ENCODE measurements around the gene SARM1. TPM values are rescaled to one million over a fixed set of nuclear protein-coding genes. Genes with fewer than 3 reads are reported as not detected.

The SARM1 gene
- total RNA-seq, 4 donors from 2014 or later: 5.3 to 24.4 (median 17.2) TPM

- intact Hi-C loops (cut with DNase I; ENCODE audit: low total_unique reads): no loop called here
- TF ChIP-seq POLR2A (IDR thresholded peaks at IDR 0.05) (no peak), CTCF (IDR thresholded peaks at IDR 0.05) (no peak)
- DNase-seq: no peak
- Histone ChIP-seq H3K27ac (no peak overlapping the region), H3K4me1 (no peaks in the 10 kb centered on the region), H3K9me3 (no peaks in the 10 kb centered on the region), H3K36me3 (no peaks in the 10 kb centered on the region), H3K4me3 (no peak overlapping the region), H3K27me3 (no peaks in the 10 kb centered on the region)
These were observed 78.4 kb downstream of the SARM1 start for GRCh38 chr17:28449859-28450258.

Small RNA genes lying within 50 kb of the gene (microRNA-seq; reads per million reads assigned to microRNA genes)
- not detected for gene MIR4723 (ENCODE audit: borderline microRNAs expressed, borderline replicate concordance)

Other genes starting within 250 kb of the SARM1 start
- 10 to 100 TPM in 2 of 4 donors, 1 to 10 TPM in 2; 1.5 to 17.9 (median 10.4) TPM for gene TMEM97, start 52.5 kb upstream of the SARM1 start, total RNA-seq
- 100 to 1,000 TPM in 1 of 4 donors, 10 to 100 TPM in 3; 30.5 to 241 (median 59.1) TPM for gene IFT20, start 36.2 kb upstream of the SARM1 start, total RNA-seq
- gene TNFAIP1, start 35.9 kb upstream of the SARM1 start, total RNA-seq: 10 to 100 TPM; 18.2 to 67.1 (median 38.4) TPM
- 10 to 100 TPM; 37.7 to 53.0 (median 41.2) TPM for gene POLDIP2, start 14.2 kb upstream of the SARM1 start, total RNA-seq
- gene SEBOX, start 6.5 kb upstream of the SARM1 start, total RNA-seq: not detected
- gene VTN, start 1.4 kb upstream of the SARM1 start, total RNA-seq: 1 to 10 TPM in 1 of 4 donors, under 1 TPM in 2, not detected in 1; 0.51 to 2.1 (median 0.69) TPM
- gene SLC46A1, start 34.5 kb downstream of the SARM1 start, total RNA-seq: 10 to 100 TPM in 1 of 4 donors, 1 to 10 TPM in 3; 1.5 to 17.6 (median 4.7) TPM
- gene SLC13A2, start 102.0 kb downstream of the SARM1 start, total RNA-seq: not detected
- gene FOXN1, start 134.7 kb downstream of the SARM1 start, total RNA-seq: not detected
- 10 to 100 TPM in 3 of 4 donors, 1 to 10 TPM in 1; 4.1 to 28.5 (median 21.6) TPM for gene UNC119, start 180.9 kb downstream of the SARM1 start, total RNA-seq
- 10 to 100 TPM in 2 of 4 donors, 1 to 10 TPM in 2; 7.2 to 48.3 (median 26.6) TPM for gene PIGS, start 199.8 kb downstream of the SARM1 start, total RNA-seq
- gene ALDOC, start 205.2 kb downstream of the SARM1 start, total RNA-seq: 10 to 100 TPM in 2 of 4 donors, 1 to 10 TPM in 2; 4.1 to 17.8 (median 11.1) TPM
- 10 to 100 TPM in 1 of 4 donors, 1 to 10 TPM in 2, not detected in 1; 1.5 to 21.4 (median 7.0) TPM for gene SPAG5, start 227.3 kb downstream of the SARM1 start, total RNA-seq
- gene RSKR, start 242.5 kb downstream of the SARM1 start, total RNA-seq: 10 to 100 TPM in 2 of 4 donors, 1 to 10 TPM in 1, not detected in 1; 5.9 to 19.6 (median 11.3) TPM